ENCODE data around the gene CBY2.
A peak's percentile ranks its signal among the peaks of the same experiment; 100 is the strongest.
"Not testable (repeated sequence)": the region's sequence is repeated elsewhere in the genome, so short reads cannot be mapped to it uniquely, and the experiment has no call there.

The CBY2 gene, protein sequence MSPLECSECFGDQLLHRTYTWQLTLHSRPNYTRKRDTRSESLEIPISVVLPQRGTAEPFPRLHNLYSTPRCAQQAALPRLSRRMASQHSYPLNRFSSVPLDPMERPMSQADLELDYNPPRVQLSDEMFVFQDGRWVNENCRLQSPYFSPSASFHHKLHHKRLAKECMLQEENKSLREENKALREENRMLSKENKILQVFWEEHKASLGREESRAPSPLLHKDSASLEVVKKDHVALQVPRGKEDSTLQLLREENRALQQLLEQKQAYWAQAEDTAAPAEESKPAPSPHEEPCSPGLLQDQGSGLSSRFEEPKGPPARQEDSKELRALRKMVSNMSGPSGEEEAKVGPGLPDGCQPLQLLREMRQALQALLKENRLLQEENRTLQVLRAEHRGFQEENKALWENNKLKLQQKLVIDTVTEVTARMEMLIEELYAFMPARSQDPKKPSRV

DNA sequence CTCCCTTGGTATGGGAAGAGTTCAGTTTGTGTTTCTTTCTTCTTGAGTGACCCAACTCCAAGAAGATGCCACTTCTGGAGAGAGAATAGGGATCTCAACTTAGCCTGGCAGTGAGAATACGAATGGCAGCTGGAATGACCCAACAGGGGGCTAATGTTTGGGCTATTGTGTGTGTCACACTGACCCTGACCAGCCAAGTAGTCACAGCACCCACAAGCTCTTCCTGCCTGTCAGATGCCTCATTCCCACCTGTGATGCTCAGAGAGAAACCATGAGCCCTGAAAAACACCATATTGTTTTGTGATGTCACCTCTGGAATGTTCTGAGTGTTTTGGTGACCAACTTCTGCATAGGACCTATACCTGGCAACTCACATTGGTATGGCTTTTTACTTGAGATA is at the start of gene CBY2:
TSS of gene CBY2 (plus strand) at position 233 of the 400 bp plus-strand sequence. CDS start at position 304, 71 bp downstream.
- no peak for DNase-seq

- no peak for DNase-seq
Observed at GRCh38 chr13:45654633-45655349, 47.3 kb upstream of the CBY2 start.

GRCh38 chr13:45658586-45659235 is 43.4 kb upstream of the CBY2 start:
- no peak for DNase-seq

DNA sequence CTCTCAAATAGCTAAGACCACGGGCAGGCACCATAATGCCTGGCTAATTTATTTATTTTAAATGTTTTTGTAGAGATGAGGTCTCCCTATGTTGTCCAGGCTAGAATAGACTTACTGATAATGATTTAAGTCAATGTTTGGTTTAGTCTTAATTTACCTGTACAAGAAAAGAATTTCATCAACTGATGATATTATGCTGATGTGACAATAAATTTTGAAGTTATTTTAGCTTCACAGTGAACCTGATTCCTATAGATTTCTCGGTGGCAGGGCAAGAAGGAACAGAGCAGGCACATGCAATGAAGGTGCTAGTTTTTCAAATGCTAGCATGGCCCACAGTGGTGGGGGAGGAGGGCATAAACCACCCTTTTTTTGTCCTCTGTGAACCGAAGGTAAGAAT is 42.6 kb upstream of the CBY2 start:
- DNase-seq, result no peak

GRCh38 chr13:45660458-45660857 is 41.7 kb upstream of the CBY2 start:
- not testable (repeated sequence) for DNase-seq

DNA sequence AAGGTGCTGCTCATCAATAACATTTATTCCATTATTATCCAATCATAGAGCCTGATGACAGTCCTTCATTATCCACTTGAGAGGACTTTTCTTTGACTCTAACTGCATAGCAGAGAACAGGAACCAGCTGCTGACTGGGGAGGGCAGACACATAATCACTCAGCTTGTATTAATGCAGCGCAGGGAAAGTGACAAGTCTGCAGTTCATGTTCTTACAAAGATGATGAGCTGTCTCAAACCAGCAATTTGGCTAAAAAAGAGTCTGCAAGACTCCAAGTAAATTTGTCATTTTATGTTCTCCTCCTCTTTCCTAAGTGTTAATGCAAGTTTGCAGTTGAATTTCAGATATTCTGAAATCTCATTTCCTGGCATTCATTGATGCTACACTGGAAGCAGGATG is 40.0 kb upstream of the CBY2 start:
- DNase-seq, result no peak

DNA sequence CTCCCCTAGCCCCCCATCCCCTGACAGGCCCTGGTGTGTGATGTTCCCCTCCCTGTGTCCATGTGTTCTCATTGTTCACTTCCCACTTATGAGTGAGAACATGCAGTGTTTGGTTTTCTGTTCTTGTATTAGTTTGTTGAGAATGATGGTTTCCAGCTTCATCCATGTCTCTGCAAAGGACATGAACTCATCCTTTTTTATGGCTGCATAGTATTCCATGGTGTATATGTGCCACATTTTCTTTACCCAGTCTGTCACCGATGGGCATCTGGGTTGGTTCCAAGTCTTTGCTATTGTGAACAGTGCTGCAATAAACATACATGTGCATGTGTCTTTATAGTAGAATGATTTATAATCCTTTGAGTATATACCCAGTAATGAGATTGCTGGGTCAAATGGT is 39.2 kb upstream of the CBY2 start:
- not testable (repeated sequence) for DNase-seq

GRCh38 chr13:45669626-45670025 is 32.5 kb upstream of the CBY2 start:
- DNase-seq, result not testable (repeated sequence)

DNA sequence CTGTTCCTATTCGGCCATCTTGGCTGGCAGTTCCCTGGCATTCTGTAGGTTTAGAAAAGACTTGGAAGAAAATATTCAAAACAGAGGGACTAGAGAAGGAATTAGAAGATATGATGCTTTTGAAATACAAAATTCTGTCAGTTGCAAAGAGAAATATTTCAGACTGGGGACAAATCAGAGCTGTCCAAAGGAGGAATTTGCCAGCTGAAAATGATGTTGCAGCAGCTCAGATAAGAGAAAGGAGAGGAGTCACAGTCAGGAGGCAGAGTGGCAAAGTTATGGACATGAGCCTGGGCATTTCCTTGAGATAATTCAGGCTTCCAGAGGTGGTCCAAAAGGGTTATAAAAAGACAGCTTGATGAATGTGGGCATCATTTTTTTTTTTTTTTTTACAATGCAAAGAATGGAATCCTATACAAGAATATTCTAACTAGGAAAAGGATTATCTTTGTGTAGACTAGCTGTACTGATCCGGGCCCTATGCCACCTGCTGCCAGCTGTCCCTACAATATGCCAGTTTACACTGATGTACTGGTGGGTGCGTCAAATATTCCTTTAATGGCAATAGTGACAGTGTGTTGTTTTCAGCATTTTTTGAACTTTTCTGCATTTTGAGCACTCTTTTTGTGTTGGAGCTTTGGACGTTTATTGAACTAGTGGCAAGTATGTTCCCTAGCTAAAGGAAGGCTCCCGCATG is 31.8 kb upstream of the CBY2 start:
- DNase-seq, result peak; percentile 4

- no peak for DNase-seq
Observed at GRCh38 chr13:45674908-45675307, 27.2 kb upstream of the CBY2 start.

DNA sequence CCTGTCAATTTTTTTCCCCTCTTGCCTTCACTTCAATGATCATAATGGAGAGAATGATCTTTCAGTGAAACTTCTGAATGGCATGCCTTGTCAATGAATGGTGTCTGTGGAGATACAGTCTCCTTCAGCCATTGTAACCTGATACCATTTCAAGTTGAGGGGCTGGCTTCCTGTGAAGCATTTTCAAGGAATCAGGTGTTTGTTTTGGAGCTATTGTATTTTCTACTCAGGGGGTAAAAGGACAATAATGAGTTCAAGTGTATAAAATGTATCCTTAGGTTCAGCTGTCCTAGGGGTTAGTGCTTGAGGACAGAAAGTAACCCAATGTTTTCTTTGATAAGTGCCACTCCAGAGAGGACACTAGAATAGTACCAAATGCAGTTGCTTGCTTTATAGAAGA is 23.8 kb upstream of the CBY2 start:
- peak; percentile 16 for DNase-seq

- no peak for DNase-seq
Observed at GRCh38 chr13:45681113-45681512, 21.0 kb upstream of the CBY2 start.

DNA sequence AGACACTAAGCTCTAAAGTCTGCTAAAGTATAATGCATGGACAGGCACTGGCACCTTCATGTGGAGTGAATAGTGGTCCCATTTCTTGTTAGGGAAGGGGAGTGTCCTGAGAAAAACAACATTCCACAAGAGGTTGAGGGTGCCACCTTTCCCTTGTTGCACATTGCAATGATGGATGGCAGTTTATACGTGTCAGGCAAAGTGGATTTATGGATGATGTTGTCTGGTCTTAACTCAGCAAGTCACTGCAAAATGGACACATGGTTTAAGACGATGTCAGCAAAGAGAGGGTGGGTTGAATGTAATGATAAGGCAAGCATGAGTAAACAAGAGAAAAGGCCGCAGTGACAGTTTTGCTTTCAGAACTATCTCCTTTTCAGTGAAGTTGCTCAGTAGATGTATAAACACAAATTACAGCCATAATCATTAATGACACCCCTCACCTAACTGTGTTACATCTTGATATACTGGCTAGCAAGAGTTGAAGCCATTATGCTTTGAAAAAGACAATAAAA is 19.6 kb upstream of the CBY2 start:
- no peak for DNase-seq

- no peak for DNase-seq
Observed at GRCh38 chr13:45683701-45684100, 18.4 kb upstream of the CBY2 start.

DNA sequence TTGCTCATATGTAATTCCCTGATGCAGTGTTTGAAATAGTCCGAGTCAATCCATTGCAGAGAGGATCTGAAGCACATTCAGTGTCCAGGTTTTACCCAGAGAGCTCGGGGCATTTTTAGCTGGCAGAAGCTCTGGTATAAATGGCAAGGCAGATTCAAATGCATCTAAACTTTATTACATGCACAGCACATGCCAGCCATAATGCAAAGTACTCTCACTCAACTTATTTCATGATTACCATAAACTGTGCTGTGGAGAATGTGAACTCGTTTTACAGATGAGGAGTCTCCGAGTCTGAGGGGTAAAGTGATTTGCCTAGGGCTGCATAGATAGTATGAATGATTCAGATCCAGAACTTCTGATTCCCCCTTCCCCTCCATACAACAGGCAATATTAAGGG is 13.5 kb upstream of the CBY2 start:
- DNase-seq, result no peak

DNA sequence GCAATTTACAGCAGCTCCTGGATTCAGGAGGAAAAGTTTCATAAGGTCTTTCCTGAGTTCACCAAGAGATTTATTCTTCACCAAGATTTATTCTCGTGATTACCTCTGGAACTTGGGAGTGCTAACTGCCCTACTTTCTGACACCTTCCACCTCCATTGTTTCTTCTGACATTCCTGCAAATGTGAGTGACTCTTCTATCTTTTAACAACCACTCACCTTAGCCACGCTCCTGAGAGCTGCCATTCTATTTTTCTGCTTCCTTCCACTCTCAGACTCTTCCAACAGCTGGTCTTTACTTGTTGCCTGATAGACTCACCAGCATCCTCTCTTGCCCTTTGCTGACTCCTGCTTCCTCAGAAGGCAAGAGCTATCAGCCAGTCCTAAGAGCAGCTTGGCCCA is 11.5 kb upstream of the CBY2 start:
- DNase-seq, result no peak

- DNase-seq, result no peak
Observed at GRCh38 chr13:45691251-45691650, 10.9 kb upstream of the CBY2 start.

GRCh38 chr13:45691667-45692066 is 10.5 kb upstream of the CBY2 start:
- DNase-seq, result no peak

GRCh38 chr13:45695198-45695730 is 6.9 kb upstream of the CBY2 start:
- DNase-seq, result no peak

GRCh38 chr13:45696610-45697226 is 5.4 kb upstream of the CBY2 start:
- DNase-seq, result no peak

DNA sequence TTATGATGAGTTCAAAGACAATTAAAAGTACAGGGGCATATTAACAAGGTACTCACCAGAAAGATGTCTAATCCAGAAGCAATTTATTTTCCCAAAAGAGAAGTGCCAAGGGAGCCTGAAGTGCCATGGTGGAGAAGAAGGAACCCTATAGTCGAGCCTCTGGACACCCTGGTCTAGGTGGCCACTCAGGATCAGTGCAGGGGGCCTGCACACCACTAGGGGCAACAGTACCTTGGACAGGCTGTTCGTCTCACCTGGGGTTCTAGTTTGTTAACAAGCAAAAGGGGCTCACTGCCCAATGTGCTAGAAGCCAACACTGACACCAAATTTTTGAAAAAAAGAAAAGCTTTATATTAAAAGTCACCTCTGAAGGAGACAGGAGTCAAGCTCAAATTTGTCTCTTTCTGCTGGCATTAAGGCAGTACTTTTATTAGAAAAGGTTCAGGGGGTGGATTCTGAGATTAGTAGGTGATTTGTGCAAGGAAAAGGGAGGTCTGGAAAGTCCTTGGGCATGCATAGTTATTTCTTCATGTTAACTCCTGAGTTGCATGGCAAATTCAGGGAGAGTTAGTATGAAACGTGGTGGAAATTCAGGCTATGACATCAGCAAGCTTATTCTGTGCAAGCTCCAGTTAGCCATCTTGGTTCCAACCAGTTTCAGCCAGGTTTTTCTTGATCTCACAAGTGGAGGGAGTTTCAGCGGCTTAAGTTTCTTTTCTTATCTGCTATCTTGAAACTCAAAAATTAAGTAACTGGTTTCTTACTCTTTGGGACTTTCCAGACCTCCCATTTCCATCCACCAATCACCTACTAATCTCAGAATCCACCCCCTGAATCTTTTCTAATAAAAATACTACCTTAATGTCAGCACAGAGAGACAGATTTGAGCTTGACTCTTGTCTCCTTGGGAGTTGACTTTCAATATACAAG is 884 bp upstream of the CBY2 start:
- DNase-seq, result no peak

Measured in DMS153 (cell line).